Mononuclear cell (primary cell): ENCODE data around the gene MYO1D. TPM values are rescaled to one million over a fixed set of nuclear protein-coding genes. Genes with fewer than 3 reads are reported as not detected.

Experiments
- H3K27me3 ChIP-seq: 2 replicates; pipeline ENCODE4 v1.6.0; 2011; ENCODE audit warnings: low read length, control low read depth; ENCODE audit not compliant: insufficient read depth
- H3K4me1 ChIP-seq: 2 replicates; pipeline ENCODE4 v1.5.1; 2011; ENCODE audit warnings: mild to moderate bottlenecking, low read length, control low read depth; ENCODE audit not compliant: insufficient read depth
- H3K4me3 ChIP-seq: 2 replicates; pipeline ENCODE4 v1.5.1; 2011; ENCODE audit warnings: mild to moderate bottlenecking, low read length, moderate library complexity
- H3K9me3 ChIP-seq: 2 replicates; pipeline ENCODE4 v1.5.1; 2011; ENCODE audit warnings: low read depth, mild to moderate bottlenecking, control low read depth, low read length
- total RNA-seq: library from RNA; depleted of rRNA; stranded (reverse); fragments of >200 nt; gene quantifications from one replicate; pipeline ENCODE4 v1.2.3, GENCODE V29; 2012

MYO1D gene
- total RNA-seq, 1 donor, result 5.7 TPM

GRCh38 chr17:32590974-32591373, 285.9 kb downstream of the MYO1D start:
- Histone ChIP-seq H3K4me1 (no peaks in the 10 kb centered on the region), H3K9me3 (no peaks in the 10 kb centered on the region), H3K4me3 (no peak overlapping the region), H3K27me3 (no peaks in the 10 kb centered on the region)

- Histone ChIP-seq H3K9me3 (no peaks in the 10 kb centered on the region), H3K4me1 (no peaks in the 10 kb centered on the region), H3K27me3 (no peaks in the 10 kb centered on the region), H3K4me3 (no peak overlapping the region)
Observed at GRCh38 chr17:32588982-32589381, 287.9 kb downstream of the MYO1D start.

DNA sequence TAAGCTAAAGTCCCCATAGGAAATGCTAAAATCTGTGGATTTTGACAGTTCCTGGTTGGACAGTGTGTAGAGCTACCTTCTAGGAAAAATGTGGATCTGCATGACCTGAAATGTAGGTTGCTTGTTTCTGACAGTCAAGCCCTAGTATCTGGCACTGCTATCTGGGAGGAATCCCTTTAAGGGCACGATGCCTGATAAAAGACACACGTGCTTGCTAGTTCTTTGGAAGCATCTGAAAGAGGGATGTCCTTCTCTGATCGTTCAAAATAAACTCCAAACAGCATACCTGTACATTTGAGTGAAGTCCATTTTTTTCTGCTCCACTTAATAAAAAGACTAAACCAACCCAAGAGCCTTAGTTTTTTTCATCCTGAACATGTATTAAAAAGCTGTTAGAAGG, 288.8 kb downstream of the MYO1D start:
- no peaks in the 10 kb centered on the region for H3K4me1 ChIP-seq
- H3K27me3 ChIP-seq, result no peaks in the 10 kb centered on the region
- peaks cover 2% of the 10 kb centered on the region for H3K9me3 ChIP-seq
- no peak overlapping the region for H3K4me3 ChIP-seq

- H3K9me3 ChIP-seq, result peaks cover 10% of the 10 kb centered on the region
- no peaks in the 10 kb centered on the region for H3K4me1 ChIP-seq
- no peak overlapping the region for H3K4me3 ChIP-seq
- no peaks in the 10 kb centered on the region for H3K27me3 ChIP-seq
Observed at GRCh38 chr17:32586666-32587065, 290.3 kb downstream of the MYO1D start.

DNA sequence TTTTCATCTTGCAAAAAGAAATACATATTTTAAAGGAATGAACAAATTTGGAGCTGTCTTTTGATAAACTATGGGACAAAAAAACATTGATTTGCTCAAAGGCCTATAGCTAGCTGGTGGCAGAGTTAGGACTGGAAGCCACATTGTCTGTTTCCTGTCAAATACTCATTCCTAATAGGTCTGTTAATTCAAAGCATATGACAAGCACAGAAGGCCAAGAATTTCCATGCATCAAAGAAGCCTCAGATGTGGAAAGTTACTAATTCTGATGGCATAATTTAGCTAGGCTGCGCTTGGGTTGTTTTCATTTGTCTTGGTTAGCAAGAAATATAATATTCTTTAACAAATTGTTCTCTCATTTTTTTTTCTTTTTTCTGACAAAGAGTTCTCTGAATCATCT, 292.1 kb downstream of the MYO1D start:
- H3K4me1 ChIP-seq, result no peaks in the 10 kb centered on the region
- H3K4me3 ChIP-seq, result no peak overlapping the region
- peaks cover 15% of the 10 kb centered on the region for H3K9me3 ChIP-seq
- H3K27me3 ChIP-seq, result no peaks in the 10 kb centered on the region

DNA sequence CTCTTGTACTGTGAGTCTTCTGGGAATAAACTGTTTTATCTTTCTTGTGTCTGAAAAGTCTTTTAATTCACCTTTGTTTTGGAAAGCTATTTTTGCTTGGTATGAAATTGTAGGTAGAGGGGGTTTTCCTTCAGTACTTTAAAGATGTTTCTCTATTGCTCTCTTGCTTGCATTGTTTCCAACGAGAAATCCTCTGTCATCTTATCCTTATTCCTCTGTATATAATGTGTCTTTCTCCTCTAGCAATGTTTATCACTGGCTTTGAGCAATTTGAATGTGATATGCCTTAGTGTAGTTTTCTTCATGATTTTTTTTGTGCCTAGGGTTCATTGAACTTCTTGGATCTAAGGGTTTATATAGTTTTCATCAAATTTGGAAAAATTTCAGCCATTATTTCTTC, 293.9 kb downstream of the MYO1D start:
- no peak overlapping the region for H3K4me3 ChIP-seq
- H3K9me3 ChIP-seq, result peaks cover 15% of the 10 kb centered on the region
- H3K4me1 ChIP-seq, result no peaks in the 10 kb centered on the region
- no peaks in the 10 kb centered on the region for H3K27me3 ChIP-seq

- Histone ChIP-seq H3K4me3 (no peak overlapping the region), H3K9me3 (peaks cover 2% of the 10 kb centered on the region), H3K27me3 (no peaks in the 10 kb centered on the region)
Observed at GRCh38 chr17:32575852-32576251, 301.1 kb downstream of the MYO1D start.

GRCh38 chr17:32570081-32570396, 306.9 kb downstream of the MYO1D start:
- Histone ChIP-seq H3K4me3 (no peak overlapping the region), H3K9me3 (no peaks in the 10 kb centered on the region), H3K4me1 (no peaks in the 10 kb centered on the region), H3K27me3 (no peaks in the 10 kb centered on the region)

More at GRCh38 chr17:32575852-32576251, 301.1 kb downstream of the MYO1D start:
- no peaks in the 10 kb centered on the region for H3K4me1 ChIP-seq

DNA sequence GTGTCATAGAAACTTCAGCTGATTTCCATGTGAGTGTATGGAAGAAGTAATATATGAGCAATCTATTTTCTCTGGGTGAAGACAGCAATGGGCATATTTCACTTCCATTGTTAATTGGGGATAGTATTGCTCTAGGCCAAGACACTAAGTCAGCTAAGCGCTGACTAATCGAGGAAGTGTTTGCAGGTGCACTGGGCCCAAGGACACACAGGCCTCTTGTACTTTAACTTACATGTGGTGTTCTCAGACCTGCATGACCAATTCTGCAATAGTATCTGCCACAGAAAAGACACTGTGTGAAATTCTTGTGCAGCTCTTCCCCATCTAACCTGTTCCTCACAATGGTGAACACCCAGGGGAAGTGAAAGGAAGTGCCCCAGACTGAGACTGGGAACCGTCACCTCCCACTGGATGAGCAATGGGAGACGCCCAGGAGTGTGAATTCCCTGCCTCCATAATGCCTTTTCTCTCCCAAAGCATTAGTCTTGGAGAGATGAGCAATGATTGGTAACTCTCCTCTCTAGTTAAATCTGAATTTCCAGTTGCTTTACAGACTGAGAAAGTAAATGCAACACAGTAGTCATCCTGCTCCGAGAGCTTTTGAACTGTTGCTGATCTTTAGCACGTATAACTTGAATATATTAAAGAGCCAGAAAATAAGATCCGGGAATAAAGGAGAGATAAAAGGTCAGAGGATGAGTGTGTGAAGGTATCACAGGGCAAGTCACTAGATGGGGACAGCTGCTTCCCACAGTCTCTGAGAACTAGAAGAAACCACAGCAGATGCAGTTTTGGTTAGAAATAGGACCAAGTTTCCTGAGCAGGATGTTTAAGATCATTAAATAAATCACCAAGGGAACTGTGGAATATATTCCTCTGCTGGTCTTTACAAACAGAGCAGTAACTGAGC, 307.5 kb downstream of the MYO1D start:
- Histone ChIP-seq H3K4me1 (no peaks in the 10 kb centered on the region), H3K4me3 (no peak overlapping the region), H3K9me3 (no peaks in the 10 kb centered on the region), H3K27me3 (no peaks in the 10 kb centered on the region)

GRCh38 chr17:32568705-32569104, 308.2 kb downstream of the MYO1D start:
- Histone ChIP-seq H3K4me3 (no peak overlapping the region), H3K4me1 (no peaks in the 10 kb centered on the region), H3K9me3 (no peaks in the 10 kb centered on the region), H3K27me3 (no peaks in the 10 kb centered on the region)

DNA sequence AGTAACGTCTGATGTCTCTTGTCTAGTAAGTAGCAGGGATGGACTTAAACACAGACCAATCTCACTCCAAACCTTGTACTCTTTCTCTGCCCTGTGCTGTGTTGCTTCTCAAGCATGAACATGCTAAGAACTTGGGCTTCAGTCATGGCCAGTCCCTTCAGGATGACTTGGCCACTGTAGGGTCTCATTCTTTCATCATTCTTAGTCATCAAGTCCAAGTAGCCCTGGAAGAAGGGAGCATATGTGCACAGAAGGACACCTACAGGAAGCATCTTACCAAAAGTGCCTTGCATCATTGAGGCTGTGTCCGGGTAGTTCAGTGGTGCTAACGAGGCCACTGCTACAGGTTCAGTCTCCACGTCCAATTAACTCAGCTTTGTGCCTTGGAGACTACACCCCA, 309.4 kb downstream of the MYO1D start:
- Histone ChIP-seq H3K27me3 (no peaks in the 10 kb centered on the region), H3K4me1 (no peaks in the 10 kb centered on the region), H3K9me3 (no peaks in the 10 kb centered on the region), H3K4me3 (no peak overlapping the region)

- Histone ChIP-seq H3K4me1 (no peaks in the 10 kb centered on the region), H3K27me3 (no peaks in the 10 kb centered on the region), H3K4me3 (no peak overlapping the region), H3K9me3 (no peaks in the 10 kb centered on the region)
Observed at GRCh38 chr17:32567086-32567485, 309.8 kb downstream of the MYO1D start.

- no peaks in the 10 kb centered on the region for H3K9me3 ChIP-seq
- H3K4me1 ChIP-seq, result no peaks in the 10 kb centered on the region
- H3K27me3 ChIP-seq, result no peaks in the 10 kb centered on the region
- no peak overlapping the region for H3K4me3 ChIP-seq
Observed at GRCh38 chr17:32566303-32566702, 310.6 kb downstream of the MYO1D start.

- Histone ChIP-seq H3K4me1 (no peaks in the 10 kb centered on the region), H3K4me3 (no peak overlapping the region), H3K9me3 (no peaks in the 10 kb centered on the region), H3K27me3 (no peaks in the 10 kb centered on the region)
Observed at GRCh38 chr17:32565401-32565800, 311.5 kb downstream of the MYO1D start.

- Histone ChIP-seq H3K27me3 (no peaks in the 10 kb centered on the region), H3K4me3 (no peak overlapping the region), H3K9me3 (no peaks in the 10 kb centered on the region), H3K4me1 (no peaks in the 10 kb centered on the region)
Observed at GRCh38 chr17:32564325-32564724, 312.6 kb downstream of the MYO1D start.

DNA sequence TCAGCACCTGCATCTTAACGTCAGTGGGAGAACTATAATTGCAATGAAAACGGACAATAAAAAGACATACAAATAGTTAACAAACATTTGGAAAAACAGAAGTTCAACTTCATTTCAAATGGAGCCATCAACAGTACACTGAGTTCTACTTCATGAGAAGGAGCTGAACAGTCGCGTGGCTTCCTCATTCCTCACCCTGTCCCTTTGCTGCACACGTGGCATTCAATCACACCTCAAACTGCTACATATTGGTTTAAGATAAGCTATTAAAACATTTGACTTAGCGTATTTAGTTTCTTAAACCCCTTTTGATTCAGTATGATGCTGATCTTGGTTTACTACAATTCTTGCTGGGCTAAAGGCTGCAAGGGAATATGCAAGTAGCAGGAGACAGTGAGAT, 313.3 kb downstream of the MYO1D start:
- no peaks in the 10 kb centered on the region for H3K27me3 ChIP-seq
- H3K4me1 ChIP-seq, result no peaks in the 10 kb centered on the region
- H3K9me3 ChIP-seq, result no peaks in the 10 kb centered on the region
- no peak overlapping the region for H3K4me3 ChIP-seq
